Activated effector memory CD4-positive, alpha-beta T cell treated with anti-CD3 and anti-CD28 coated beads, Interleukin-2, amount 50 U/mL, for 16 hours (primary cell): ENCODE data around the gene DCDC1.
"Not testable (repeated sequence)": the region's sequence is repeated elsewhere in the genome, so short reads cannot be mapped to it uniquely, and the experiment has no call there.

Experiments used
- DNase-seq: peaks from one replicate; pipeline ENCODE4 v3.0.0-alpha.2; 2020

Gene DCDC1

DNA sequence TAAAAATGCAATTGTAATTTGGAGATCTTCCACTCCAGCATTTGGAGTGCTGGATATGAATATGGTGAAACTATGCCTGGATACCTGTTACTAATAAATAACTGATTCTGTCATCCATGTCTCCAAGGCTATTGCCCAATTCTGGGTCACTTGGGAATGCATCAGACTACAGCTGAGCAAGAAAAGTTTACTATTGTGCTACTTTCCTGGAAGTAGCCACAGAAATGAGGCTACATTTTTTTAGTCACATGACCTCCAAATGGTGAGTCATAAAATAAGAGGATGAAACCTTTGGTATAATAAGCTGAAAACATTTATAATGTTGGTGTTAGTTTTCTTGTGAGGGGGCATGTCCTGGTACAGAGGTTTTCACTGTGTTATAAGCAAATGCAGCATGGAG lies 44.4 kb downstream of the DCDC1 start:
- no peak for DNase-seq

DNA sequence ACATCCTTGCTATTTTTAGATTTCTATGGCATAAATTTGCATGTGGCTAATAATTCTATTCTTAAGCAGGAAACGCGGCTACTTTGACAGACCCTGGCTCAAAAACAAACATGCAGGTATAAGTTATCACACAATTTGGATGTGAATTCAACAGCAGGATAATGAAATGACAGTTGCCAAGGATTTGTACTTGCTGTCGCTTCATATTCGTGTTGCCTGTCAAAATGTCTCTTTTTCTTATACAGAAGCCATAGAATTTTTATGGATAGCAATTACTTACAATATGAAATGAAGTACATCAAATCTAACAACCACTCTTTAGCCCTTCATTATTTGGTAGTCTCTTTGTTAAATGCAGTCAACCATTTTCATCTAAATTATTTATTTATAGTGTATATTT lies 46.4 kb downstream of the DCDC1 start:
- DNase-seq = no peak

GRCh38 chr11:31321494-31321893 lies 48.0 kb downstream of the DCDC1 start:
- not testable (repeated sequence) for DNase-seq

- no peak for DNase-seq
Observed at GRCh38 chr11:31303644-31304180, 65.8 kb downstream of the DCDC1 start.

GRCh38 chr11:31301549-31302510 lies 67.7 kb downstream of the DCDC1 start:
- DNase-seq = no peak

- DNase-seq = no peak
Observed at GRCh38 chr11:31295308-31295707, 74.2 kb downstream of the DCDC1 start.

DNA sequence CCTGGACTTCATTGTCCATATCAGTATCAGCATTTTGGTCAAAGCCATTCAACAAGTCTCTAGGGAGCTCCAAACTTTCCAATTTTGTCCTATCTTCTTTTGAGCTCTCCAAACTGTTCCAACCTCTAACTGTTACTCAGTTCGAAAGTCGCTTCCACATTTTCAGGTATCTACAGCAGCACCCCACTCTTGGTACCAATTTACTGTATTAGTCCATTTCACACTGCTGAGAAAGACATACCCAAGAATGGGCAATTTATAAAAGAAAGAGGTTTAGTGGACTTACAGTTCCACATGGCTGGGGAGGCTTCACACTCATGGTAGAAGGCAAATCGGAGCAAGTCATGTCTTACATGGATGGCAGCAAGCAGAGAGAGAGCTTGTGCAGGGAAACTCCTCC lies 96.0 kb downstream of the DCDC1 start:
- not testable (repeated sequence) for DNase-seq

GRCh38 chr11:31267720-31268119 lies 101.8 kb downstream of the DCDC1 start:
- no peak for DNase-seq

- DNase-seq = no peak
Observed at GRCh38 chr11:31264834-31265233, 104.7 kb downstream of the DCDC1 start.

DNA sequence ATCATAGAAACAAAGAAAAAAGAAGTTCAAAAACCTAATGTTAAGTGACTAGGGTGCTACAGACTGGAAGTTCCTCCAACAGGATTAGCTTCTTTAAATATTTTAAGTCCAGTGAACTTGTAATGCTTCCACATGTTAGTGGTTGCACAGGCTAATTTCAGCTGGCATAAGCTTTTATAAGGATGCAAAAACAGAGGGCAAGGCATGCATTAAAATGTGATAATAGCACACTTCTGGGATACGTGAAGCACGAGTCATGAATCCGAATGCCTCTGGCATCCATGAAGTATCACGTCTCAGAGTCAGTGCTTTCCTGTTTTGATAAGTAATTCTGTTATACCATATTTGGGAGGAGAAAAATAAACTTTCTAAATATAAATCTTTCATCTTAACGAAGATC lies 106.8 kb downstream of the DCDC1 start:
- DNase-seq = no peak

DNA sequence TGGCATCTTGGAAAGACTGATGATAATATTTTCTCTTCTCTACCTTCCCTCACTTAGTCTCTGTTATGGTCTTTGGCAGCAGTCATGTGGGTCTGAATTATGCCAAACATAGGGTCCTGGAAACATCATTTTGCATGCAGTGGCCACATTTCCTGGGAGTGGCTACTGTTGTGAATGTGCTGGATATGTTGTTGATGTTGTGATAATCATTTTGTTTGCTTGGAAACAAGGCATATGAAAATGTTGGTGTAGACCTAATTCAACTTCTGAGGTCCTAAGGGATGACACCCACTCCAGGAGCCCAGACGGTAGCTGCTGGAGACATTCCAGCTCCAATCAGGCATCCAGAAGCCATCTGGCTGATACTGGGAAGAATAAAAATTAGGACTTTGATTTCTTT lies 109.7 kb downstream of the DCDC1 start:
- no peak for DNase-seq

DNA sequence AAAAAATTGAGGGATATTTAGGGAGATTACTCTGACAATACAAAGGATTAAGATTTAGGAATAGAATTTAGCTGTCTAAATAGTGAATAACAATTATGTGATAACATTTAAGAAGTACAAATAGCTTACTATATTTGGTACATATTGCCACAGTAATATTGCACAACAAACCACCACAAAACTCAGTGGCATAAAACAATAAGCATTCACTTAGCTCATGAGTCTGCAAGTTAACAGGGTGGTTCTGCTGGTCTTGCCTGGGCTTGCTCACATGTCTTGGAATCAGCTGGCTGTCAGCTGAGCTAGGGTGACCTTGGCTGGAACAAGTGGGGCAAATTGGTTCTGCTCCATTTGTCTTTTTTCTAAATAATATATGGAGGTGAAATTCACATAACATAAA lies 115.1 kb downstream of the DCDC1 start:
- no peak for DNase-seq

DNA sequence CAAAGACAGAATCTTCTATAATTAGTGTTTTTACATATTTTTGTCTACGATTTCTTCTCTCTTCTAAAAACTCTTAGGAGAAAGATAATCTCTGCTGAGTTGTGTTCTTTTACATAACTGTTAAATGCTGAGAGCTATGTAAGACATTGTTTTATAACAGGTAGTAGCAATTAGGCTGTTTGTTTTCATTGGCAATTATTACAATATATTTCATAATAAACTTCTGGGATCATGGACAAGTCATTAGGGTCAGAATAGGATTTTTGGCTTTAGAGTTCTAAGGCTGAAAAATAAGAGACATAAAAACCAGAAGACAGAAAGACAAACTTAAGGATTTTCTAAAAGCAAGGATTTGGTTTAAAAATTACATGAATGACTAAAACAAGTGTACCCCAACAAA lies 120.8 kb downstream of the DCDC1 start:
- DNase-seq = no peak

DNA sequence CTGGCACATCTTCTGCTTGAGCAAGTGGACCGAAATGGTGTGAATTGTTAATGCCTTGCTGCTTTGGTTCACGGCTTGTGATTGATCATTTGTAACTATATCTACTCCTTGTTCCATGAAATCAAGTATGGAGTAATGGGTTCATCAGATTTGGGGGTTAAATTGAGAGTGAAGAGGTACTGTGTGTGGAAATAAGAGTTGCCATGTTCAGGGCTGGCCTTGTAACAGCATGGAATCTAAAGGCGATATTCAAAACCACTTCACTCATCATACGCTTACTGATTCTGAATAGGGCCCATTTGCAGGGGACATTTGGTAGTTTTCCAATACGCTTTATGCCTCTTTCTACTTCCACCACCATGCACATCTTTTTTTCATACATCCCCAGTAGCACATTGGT lies 122.2 kb downstream of the DCDC1 start:
- DNase-seq = no peak

GRCh38 chr11:31246451-31247165 lies 122.9 kb downstream of the DCDC1 start:
- no peak for DNase-seq

GRCh38 chr11:31243706-31244105 lies 125.8 kb downstream of the DCDC1 start:
- no peak for DNase-seq

- no peak for DNase-seq
Observed at GRCh38 chr11:31240340-31240904, 129.1 kb downstream of the DCDC1 start.

DNA sequence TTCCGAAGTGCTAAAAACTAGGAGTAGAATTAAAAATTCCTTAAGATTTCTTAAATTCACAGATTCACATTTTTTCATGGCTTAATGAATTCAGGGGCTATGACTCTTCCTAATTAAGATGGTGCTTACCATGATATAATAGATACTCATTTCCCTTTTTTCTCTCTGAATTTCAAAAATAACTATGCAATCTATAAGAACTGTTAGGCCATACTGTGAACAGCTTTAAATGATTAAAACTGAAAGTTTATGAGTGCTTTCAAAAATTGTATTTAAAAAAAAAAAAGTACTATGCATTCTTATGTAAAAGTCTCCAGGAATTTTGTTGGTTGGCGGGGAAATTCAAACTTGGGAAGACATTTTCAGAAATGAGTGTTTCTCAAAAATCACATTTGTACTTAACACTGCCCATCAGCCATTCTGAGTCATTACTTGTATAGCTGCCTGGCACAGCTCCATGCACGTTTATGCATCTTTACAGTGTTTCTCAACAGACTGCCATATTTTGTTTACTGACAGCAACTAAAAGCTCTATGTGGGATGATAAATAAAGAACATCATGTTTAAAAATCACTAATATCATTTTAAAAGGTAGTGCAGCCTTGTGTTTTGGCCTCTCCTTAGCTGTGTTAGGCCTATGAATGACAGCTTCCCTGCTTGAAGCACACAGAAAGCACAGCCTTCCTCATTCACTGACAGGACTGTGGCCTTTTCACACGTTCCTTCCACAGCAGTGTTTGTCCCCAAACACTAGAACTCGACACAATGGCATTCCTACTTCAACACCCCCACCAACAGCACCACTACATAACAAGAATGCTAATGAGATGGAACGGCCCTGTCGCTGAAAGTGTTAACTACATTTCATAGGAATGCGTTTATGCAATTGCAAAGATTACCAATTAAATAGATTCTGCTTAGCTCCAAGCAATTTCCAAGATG lies 131.4 kb downstream of the DCDC1 start:
- no peak for DNase-seq

DNA sequence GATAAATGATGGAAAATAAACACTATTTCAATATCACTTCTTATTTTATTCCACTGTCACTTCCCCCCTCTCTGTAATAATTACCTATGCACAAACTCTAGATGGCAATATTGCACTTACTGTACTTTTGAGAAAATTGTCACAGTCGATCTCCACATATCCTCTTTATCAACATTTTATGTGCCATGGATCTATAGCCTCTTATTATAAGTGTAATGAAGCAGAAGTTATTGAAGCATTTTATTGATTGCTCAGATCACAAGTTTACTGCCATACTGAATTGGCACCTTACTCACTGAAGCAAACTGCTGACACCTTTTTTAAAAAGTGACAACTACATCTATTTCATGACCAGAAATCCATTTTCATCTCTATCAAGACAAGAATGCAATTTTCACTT lies 133.4 kb downstream of the DCDC1 start:
- no peak for DNase-seq

GRCh38 chr11:31233425-31233824 lies 136.1 kb downstream of the DCDC1 start:
- DNase-seq = no peak

GRCh38 chr11:31231601-31232000 lies 137.9 kb downstream of the DCDC1 start:
- DNase-seq = no peak

DNA sequence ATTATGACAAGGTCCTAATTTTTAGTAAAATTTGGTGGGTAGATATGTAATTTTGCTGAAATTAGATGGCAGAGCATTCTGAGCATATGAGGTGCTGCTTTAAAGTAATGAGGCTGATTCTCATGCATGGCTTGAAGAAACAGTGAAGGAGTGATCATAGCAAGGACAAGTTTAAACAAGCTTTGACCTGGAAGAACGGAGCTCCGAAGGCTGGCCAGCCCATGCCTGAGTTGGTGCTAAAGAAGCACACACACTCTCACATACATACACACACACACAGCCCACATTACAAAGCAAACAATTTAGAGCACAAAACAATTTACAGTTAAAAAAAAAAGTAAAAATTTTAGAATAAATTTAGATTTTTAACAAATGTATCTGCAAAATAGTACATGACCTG lies 150.7 kb downstream of the DCDC1 start:
- no peak for DNase-seq
